Heart right ventricle (tissue), 16 donors: ENCODE results near the gene LOXL4. TPM values are rescaled to one million over a fixed set of nuclear protein-coding genes. Genes with fewer than 3 reads are reported as not detected.

ENCODE experiments used
- ATAC-seq, 8 donors: fragments of 200-7000 bp; cut with Tn5 transposase; one replicate each; pipeline ENCODE4 v1.9.1; 2020; ENCODE audit warnings: mild to moderate bottlenecking in 8 of 8, moderate library complexity in 8 of 8, moderate number of reproducible peaks in 1 of 8
- DNase-seq, 2 donors: peaks; one replicate each; pipeline ENCODE4 v3.0.0-alpha.2; 2020
- H3K27ac ChIP-seq, 10 donors: fragments of 200-600 bp; sonication (generic) in 2 of 10; one replicate each; pipeline versions ENCODE4 v1.5.0 to v1.8.0; 2020 to 2022; ENCODE audit warnings: mild to moderate bottlenecking in 3 of 10
- H3K27me3 ChIP-seq, 7 donors: fragments of 200-600 bp; one replicate each; pipeline ENCODE4 v1.8.0; 2021 to 2022; ENCODE audit warnings: mild to moderate bottlenecking in 2 of 7
- H3K36me3 ChIP-seq, 9 donors: fragments of 200-600 bp; sonication (generic) in 1 of 9; one replicate each; pipeline versions ENCODE4 v1.5.0 to v1.8.0; 2020 to 2022; ENCODE audit warnings: mild to moderate bottlenecking in 2 of 9
- H3K4me1 ChIP-seq, 9 donors: fragments of 200-600 bp; sonication (generic) in 1 of 9; one replicate each; pipeline versions ENCODE4 v1.5.0 to v1.8.0; 2020 to 2022; ENCODE audit warnings: mild to moderate bottlenecking in 4 of 9
- H3K4me3 ChIP-seq, 10 donors: fragments of 200-600 bp; sonication (generic) in 2 of 10; one replicate each; pipeline versions ENCODE4 v1.5.0 to v1.8.0; 2020 to 2022; ENCODE audit warnings: mild to moderate bottlenecking in 7 of 10, moderate library complexity in 2 of 10
- H3K9me3 ChIP-seq, 11 donors: fragments of 200-600 bp in 10 of 11; sonication (generic) in 2 of 11; one replicate each; pipeline versions ENCODE4 v1.5.0 to v1.8.0; 2013 to 2022; ENCODE audit warnings: mild to moderate bottlenecking in 2 of 11, control low read depth in 1 of 11, moderate library complexity in 1 of 11
- CTCF ChIP-seq, 9 donors: fragments of 200-600 bp; sonication (generic) in 2 of 9; IDR thresholded peaks; one replicate each; pipeline versions ENCODE4 v1.5.0 to v1.8.0; 2021 to 2022; ENCODE audit warnings: antibody characterized with exemption in 9 of 9, mild to moderate bottlenecking in 5 of 9, moderate library complexity in 1 of 9
- WGBS, 2 donors: extraction: QIAGEN DNeasy Blood & Tissue Kit; methylation state at CpG; one replicate each; pipeline ENCODE4 v1.1.7; 2013; ENCODE audit warnings: inconsistent platforms in 1 of 2; 5-methylcytosine and 5-hydroxymethylcytosine counted together
- intact Hi-C, 10 donors: fragments of 100-400 bp; cut with DNase I; formaldehyde crosslinking; loops; one replicate each; pipeline versions ENCODE4 v1.11.1 to v1.14.2; 2022
- polyA plus RNA-seq, 2 donors: library from polyadenylated mRNA; stranded (reverse); fragments of 200-250 nt; gene quantifications; one replicate each; pipeline ENCODE4 v1.2.3, GENCODE V29; 2013
- total RNA-seq, 10 donors: library from RNA; stranded (reverse); fragmentation: NEBNext Ultra II Directional in 3 of 10; extraction: Animal tissue kit (Norgen Biotek cat#: 25700) in 3 of 10; gene quantifications; one replicate each; pipeline versions ENCODE4 v1.2.1 to v1.2.4, GENCODE V29; 2021 to 2023
- donor health status: Arrhythmogenic right ventricular cardiomyopathy.
- donor health status: ischemic (EF 13 %, LVEDD 7.1; RV severe dilation, severe dysfunction).
- donor health status: healthy with polysubstance abuse.
- donor health status: DM: no; HTN: yes; CAD: no.
- donor health status: DM: no; HTN: no; CAD: no.
- donor health status: ischemic (EF 25% LVEDD 6.9; RV normal size, moderate dysfunction).
- donor health status: ischemic (EF 25% LVEDD 5.7; RV mildly dilated, moderate dysfunction).
- donor health status: healthy.
- donor health status: DM: yes; HTN: yes; CAD: no.
- donor health status: Ischemic cardiomyopathy.
- donor health status: ischemic (EF 35%, LVEDD 5.7; RV mildly dilated, moderate dysfunction).
- donor health status: nonischemic (EF 11% LVEDD 7.7; RV severe dilation, severe dysfunction).
- donor health status: DM: yes; HTN: yes; CAD: no.
- donor health status: PGD.
- donor health status: ischemic (EF 29% LVEDD 5.4; RV normal size, mild dysfunction).
- donor health status: nonischemic (EF 23%, LVEDD 6.1; RV moderate dilation, normal function).

LOXL4 gene
- total and polyA plus RNA-seq, 12 donors = 0.72 to 13.5 (median 1.9) TPM

- no peaks in the 10 kb centered on the region for H3K9me3 ChIP-seq
- no peak overlapping the region for H3K27ac ChIP-seq
- intact Hi-C loops = loop anchor here in 7 of 10 donors (5.0 to 10.0 kb wide), 3 partner anchors 48 to 155 kb away; partner anchors contain the start of gene PYROXD2 (in 2 of the 7)
- no peak for TF ChIP-seq CTCF (IDR thresholded peaks at IDR 0.05)
- H3K4me1 ChIP-seq = peaks cover 0 to 11% (median 0%) of the 10 kb centered on the region in 9 donors
- no peak overlapping the region for H3K4me3 ChIP-seq
- 78 to 87% methylated on average over 14 of the region's 14 CpGs for WGBS, 2 donors
- DNase-seq (no peak), ATAC-seq (no peak)
- H3K36me3 ChIP-seq = peaks cover 0 to 11% (median 0%) of the 10 kb centered on the region in 9 donors
- H3K27me3 ChIP-seq = no peaks in the 10 kb centered on the region
Observed at GRCh38 chr10:98259606-98260315, 8.2 kb downstream of the LOXL4 start.

- H3K27me3 ChIP-seq = no peaks in the 10 kb centered on the region
- intact Hi-C loops = no loop called here
- H3K9me3 ChIP-seq = no peaks in the 10 kb centered on the region
- H3K4me1 ChIP-seq = peaks cover 0 to 11% (median 0%) of the 10 kb centered on the region in 9 donors
- H3K4me3 ChIP-seq = no peak overlapping the region
- 86 to 88% methylated on average over 13 of the region's 13 CpGs for WGBS, 2 donors
- H3K27ac ChIP-seq = no peak overlapping the region
- TF ChIP-seq CTCF (IDR thresholded peaks at IDR 0.05) = no peak
- H3K36me3 ChIP-seq = peaks cover 0 to 11% (median 0%) of the 10 kb centered on the region in 9 donors
- no peak for DNase-seq
- ATAC-seq = no peak
Observed at GRCh38 chr10:98258683-98259454, 9.1 kb downstream of the LOXL4 start.

GRCh38 chr10:98257961-98258360 is 10.0 kb downstream of the LOXL4 start:
- H3K4me1 ChIP-seq = peaks cover 0 to 11% (median 0%) of the 10 kb centered on the region in 9 donors
- TF ChIP-seq CTCF (IDR thresholded peaks at IDR 0.05) = no peak
- H3K36me3 ChIP-seq = peaks cover 0 to 13% (median 0%) of the 10 kb centered on the region in 9 donors
- DNase-seq (no peak), ATAC-seq (no peak)
- no peak overlapping the region for H3K4me3 ChIP-seq
- no peak overlapping the region for H3K27ac ChIP-seq
- H3K9me3 ChIP-seq = no peaks in the 10 kb centered on the region
- intact Hi-C loops = no loop called here
- whole genome bisulfite sequencing, 2 donors = 94 to 96% methylated on average over 16 of the region's 16 CpGs
- no peaks in the 10 kb centered on the region for H3K27me3 ChIP-seq

GRCh38 chr10:98257198-98257597 is 10.8 kb downstream of the LOXL4 start:
- 91 to 94% methylated on average over 12 of the region's 12 CpGs for WGBS, 2 donors
- Histone ChIP-seq H3K27me3 (no peaks in the 10 kb centered on the region), H3K36me3 (peaks cover 0 to 21% (median 0%) of the 10 kb centered on the region in 9 donors), H3K4me1 (peaks cover 0 to 9% (median 0%) of the 10 kb centered on the region in 9 donors), H3K4me3 (no peak overlapping the region), H3K27ac (no peak overlapping the region), H3K9me3 (no peaks in the 10 kb centered on the region)
- DNase-seq (no peak), ATAC-seq (no peak)
- TF ChIP-seq CTCF (IDR thresholded peaks at IDR 0.05) = no peak
- intact Hi-C loops = no loop called here
